H9 (cell line): Measurements from ENCODE around the gene IL17REL. TPM values are rescaled to one million over a fixed set of nuclear protein-coding genes. Genes with fewer than 3 reads are reported as not detected.

Source experiments
- DNase-seq: peaks from one replicate; pipeline ENCODE4 v3.0.0-alpha.2; 2017
- H2AFZ ChIP-seq: one replicate; pipeline ENCODE4 v1.6.1; 2013; ENCODE audit warnings: mild to moderate bottlenecking, low read length, control low read depth, moderate library complexity
- H2AK5ac ChIP-seq: 2 replicates; pipeline ENCODE4 v1.6.1; 2013; ENCODE audit warnings: low read length, control low read depth, mixed read lengths; ENCODE audit not compliant: insufficient read length
- H2BK120ac ChIP-seq: one replicate; pipeline ENCODE4 v1.6.1; 2013; ENCODE audit warnings: low read depth, mild to moderate bottlenecking, low read length, control low read depth, inconsistent platforms; ENCODE audit not compliant: poor library complexity, severe bottlenecking
- H2BK12ac ChIP-seq: 2 replicates; pipeline ENCODE4 v1.6.1; 2013; ENCODE audit warnings: low read length, control low read depth, mixed read lengths, low read depth; ENCODE audit not compliant: insufficient read length
- H2BK15ac ChIP-seq: 2 replicates; pipeline ENCODE4 v1.6.1; 2013; ENCODE audit warnings: low read depth, low read length, control low read depth
- H2BK20ac ChIP-seq: one replicate; pipeline ENCODE4 v1.6.1; 2013; ENCODE audit warnings: low read depth, mild to moderate bottlenecking, low read length, control low read depth, inconsistent platforms; ENCODE audit not compliant: poor library complexity, severe bottlenecking
- H2BK5ac ChIP-seq: 2 replicates; pipeline ENCODE4 v1.6.1; 2013; ENCODE audit warnings: low read length, control low read depth, mixed read lengths; ENCODE audit not compliant: insufficient read length
- H3K14ac ChIP-seq: 2 replicates; pipeline ENCODE4 v1.6.1; 2013; ENCODE audit warnings: low read length, control low read depth; ENCODE audit not compliant: insufficient read depth
- H3K18ac ChIP-seq: 2 replicates; pipeline ENCODE4 v1.6.1; 2013; ENCODE audit warnings: low read depth, mild to moderate bottlenecking, mixed read lengths, low read length, control low read depth; ENCODE audit not compliant: insufficient read length
- H3K23ac ChIP-seq: 2 replicates; pipeline ENCODE4 v1.6.1; 2013; ENCODE audit warnings: low read length, control low read depth, mixed read lengths, low read depth; ENCODE audit not compliant: insufficient read length
- H3K23me2 ChIP-seq: 2 replicates; pipeline ENCODE4 v1.6.1; 2013; ENCODE audit warnings: low read depth, mild to moderate bottlenecking, mixed read lengths, low read length, control low read depth; ENCODE audit not compliant: insufficient read length, poor library complexity, severe bottlenecking
- H3K27ac ChIP-seq: 2 replicates; pipeline ENCODE4 v1.5.1; 2013; ENCODE audit warnings: low read length, control low read depth, mixed read lengths, low read depth; ENCODE audit not compliant: insufficient read length
- H3K27me3 ChIP-seq: 2 replicates; pipeline ENCODE4 v1.6.1; 2013; ENCODE audit warnings: low read length, control low read depth, inconsistent platforms; ENCODE audit not compliant: insufficient read depth
- H3K4ac ChIP-seq: 2 replicates; pipeline ENCODE4 v1.6.1; 2013; ENCODE audit warnings: low read depth, mild to moderate bottlenecking, control low read depth, inconsistent platforms, low read length, moderate library complexity
- H3K4me1 ChIP-seq: 2 replicates; pipeline ENCODE4 v1.6.1; 2013; ENCODE audit warnings: low read length, control low read depth, inconsistent platforms; ENCODE audit not compliant: insufficient read depth
- H3K4me2 ChIP-seq: 2 replicates; pipeline ENCODE4 v1.6.1; 2013; ENCODE audit warnings: low read length, control low read depth, mixed read lengths; ENCODE audit not compliant: insufficient read length, insufficient read depth
- H3K56ac ChIP-seq: 2 replicates; pipeline ENCODE4 v1.6.1; 2013; ENCODE audit warnings: low read depth, mild to moderate bottlenecking, mixed read lengths, low read length, control low read depth; ENCODE audit not compliant: insufficient read length
- H3K79me1 ChIP-seq: 2 replicates; pipeline ENCODE4 v1.6.1; 2013; ENCODE audit warnings: low read depth, mild to moderate bottlenecking, moderate library complexity, low read length, control low read depth, inconsistent platforms; ENCODE audit not compliant: insufficient read depth, poor library complexity, severe bottlenecking
- H3K79me2 ChIP-seq: 2 replicates; pipeline ENCODE4 v1.6.1; 2013; ENCODE audit warnings: low read length, control low read depth, inconsistent platforms; ENCODE audit not compliant: insufficient read depth
- H3K9ac ChIP-seq: 2 replicates; pipeline ENCODE4 v1.6.1; 2013; ENCODE audit warnings: low read length, control low read depth, mixed read lengths; ENCODE audit not compliant: insufficient read length; ENCODE audit errors: extremely low read depth
- H3K9me3 ChIP-seq: one replicate; pipeline ENCODE4 v1.6.1; 2013; ENCODE audit warnings: low read depth, low read length, inconsistent platforms; ENCODE audit not compliant: control insufficient read depth
- H3T11ph ChIP-seq: one replicate; pipeline ENCODE4 v1.6.1; 2013; ENCODE audit warnings: mild to moderate bottlenecking, low read length, control low read depth, inconsistent platforms
- H4K20me1 ChIP-seq: one replicate; pipeline ENCODE4 v1.6.1; 2013; ENCODE audit not compliant: control insufficient read depth, insufficient read length, insufficient read depth
- H4K5ac ChIP-seq: 2 replicates; pipeline ENCODE4 v1.6.1; 2013; ENCODE audit warnings: low read depth, mild to moderate bottlenecking, mixed read lengths, low read length, control low read depth; ENCODE audit not compliant: insufficient read length
- H4K8ac ChIP-seq: replicated peaks from 2 replicates; pipeline ENCODE4 v1.6.1; 2013; ENCODE audit warnings: low read length, control low read depth, mixed read lengths, low read depth; ENCODE audit not compliant: insufficient read length
- H4K91ac ChIP-seq: 2 replicates; pipeline ENCODE4 v1.6.1; 2013; ENCODE audit warnings: low read depth, mild to moderate bottlenecking, moderate library complexity, mixed read lengths, low read length, control low read depth; ENCODE audit not compliant: insufficient read length
- H3K27ac Mint-ChIP-seq, 3 experiments: 2 replicates in 2 of 3; 3 replicates in 1 of 3; pipeline ENCODE4 v1.8.0; 2020 to 2021; ENCODE audit warnings: mixed read lengths in 3 of 3, mild to moderate bottlenecking in 1 of 3, moderate library complexity in 1 of 3
- H3K27me3 Mint-ChIP-seq: 2 replicates; pipeline ENCODE4 v1.8.0; 2021; ENCODE audit warnings: low read depth, mild to moderate bottlenecking, moderate library complexity, mixed read lengths
- H3K36me3 Mint-ChIP-seq, 3 experiments: 2 replicates in 2 of 3; 3 replicates in 1 of 3; pipeline ENCODE4 v1.8.0; 2020 to 2021; ENCODE audit warnings: low read depth in 3 of 3, mixed read lengths in 3 of 3; ENCODE audit not compliant: insufficient read depth in 1 of 3
- H3K4me1 Mint-ChIP-seq, 2 experiments: 2 replicates each; pipeline ENCODE4 v1.8.0; 2020; ENCODE audit warnings: mixed read lengths in 2 of 2
- H3K4me3 Mint-ChIP-seq, 2 experiments: 2 replicates in 1 of 2; 3 replicates in 1 of 2; pipeline ENCODE4 v1.8.0; 2020 to 2021; ENCODE audit warnings: mild to moderate bottlenecking in 2 of 2, mixed read lengths in 2 of 2, moderate library complexity in 1 of 2
- H3K9me3 Mint-ChIP-seq, 2 experiments: 2 replicates in 1 of 2; 3 replicates in 1 of 2; pipeline ENCODE4 v1.8.0; 2020; ENCODE audit warnings: mild to moderate bottlenecking in 2 of 2, mixed read lengths in 2 of 2, moderate library complexity in 1 of 2
- WGBS: extraction: QIAGEN DNeasy Blood & Tissue Kit; methylation state at CpG from one replicate; pipeline ENCODE4 v1.1.7; 2013; ENCODE audit warnings: missing lambda C conversion rate, low lambda C conversion rate, mixed read lengths; ENCODE audit not compliant: insufficient read length; ENCODE audit errors: extremely low coverage; 5-methylcytosine and 5-hydroxymethylcytosine counted together
- total RNA-seq: library from RNA; stranded (reverse); gene quantifications from 2 replicates; pipeline ENCODE4 v1.2.1, GENCODE V29; 2021
- TF ChIP-seq, protein P1 (sequence below): fragments of 200-600 bp; sonication (generic); conservative IDR thresholded peaks from 3 replicates; pipeline ENCODE4 v1.8.0; 2021; ENCODE audit warnings: antibody characterized with exemption, mild to moderate bottlenecking

Gene IL17REL
- total RNA-seq, 1 experiment from 2014 or later: 0.20 TPM

DNA sequence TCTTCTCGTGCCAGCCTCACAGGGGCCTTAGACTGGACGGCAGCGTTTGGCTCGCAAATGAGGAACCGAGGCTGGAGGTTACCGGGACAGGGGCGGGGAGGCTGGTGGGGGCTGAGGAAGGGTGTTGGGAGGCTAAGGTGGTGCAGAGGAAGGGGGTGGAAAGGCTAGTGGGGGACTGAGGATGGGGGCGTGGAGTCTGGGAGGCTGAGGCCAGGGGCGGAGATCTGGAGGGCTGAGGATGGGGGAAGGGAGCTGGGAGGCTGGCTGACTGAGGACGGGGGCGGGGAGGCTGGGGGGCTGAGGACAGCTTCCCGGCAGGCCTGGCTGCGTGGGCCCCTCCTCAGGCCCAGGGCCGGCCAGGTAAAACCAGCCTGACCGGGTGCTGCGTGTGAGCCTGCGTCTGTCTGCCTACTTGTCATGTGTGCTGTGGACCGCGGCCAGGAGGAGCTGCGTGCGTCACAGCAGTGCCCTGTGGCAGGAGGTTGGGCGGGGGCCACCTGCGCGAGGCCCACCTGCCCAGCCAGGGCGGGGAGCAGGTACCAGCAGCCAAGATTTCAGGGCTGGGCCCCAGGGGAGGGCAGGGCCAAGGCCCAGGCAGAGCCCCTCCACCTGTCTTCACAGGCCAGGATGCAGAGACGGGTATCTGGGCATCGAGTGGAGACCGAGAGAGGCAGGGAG, 61.4 kb downstream of the IL17REL start:
- Histone ChIP-seq H3K9me3 (no peaks in the 10 kb centered on the region), H3K4me1 (no peaks in the 10 kb centered on the region), H4K20me1 (no peaks in the 10 kb centered on the region), H3T11ph (no peak overlapping the region), H2AFZ (no peak overlapping the region), H3K4ac (no peak overlapping the region), H3K14ac (no peak overlapping the region; the same call in 1 of the 2 replicates), H4K5ac (no peak overlapping the region), H2BK5ac (no peak overlapping the region), H3K79me2 (no peaks in the 10 kb centered on the region), H3K79me1 (no peaks in the 10 kb centered on the region), H3K4me2 (no peak overlapping the region), H2BK15ac (no peak overlapping the region), H4K91ac (no peak overlapping the region), H3K56ac (no peak overlapping the region), H3K18ac (no peak overlapping the region), H3K9ac (no peak overlapping the region), H3K27me3 (no peaks in the 10 kb centered on the region), H3K27ac (no peak overlapping the region), H2AK5ac (no peak overlapping the region), H4K8ac (no peak overlapping the region), H2BK120ac (no peak overlapping the region), H3K23me2 (no peaks in the 10 kb centered on the region), H3K23ac (no peak overlapping the region), H2BK20ac (no peak overlapping the region), H2BK12ac (no peak overlapping the region)
- TF ChIP-seq, protein P1, sequence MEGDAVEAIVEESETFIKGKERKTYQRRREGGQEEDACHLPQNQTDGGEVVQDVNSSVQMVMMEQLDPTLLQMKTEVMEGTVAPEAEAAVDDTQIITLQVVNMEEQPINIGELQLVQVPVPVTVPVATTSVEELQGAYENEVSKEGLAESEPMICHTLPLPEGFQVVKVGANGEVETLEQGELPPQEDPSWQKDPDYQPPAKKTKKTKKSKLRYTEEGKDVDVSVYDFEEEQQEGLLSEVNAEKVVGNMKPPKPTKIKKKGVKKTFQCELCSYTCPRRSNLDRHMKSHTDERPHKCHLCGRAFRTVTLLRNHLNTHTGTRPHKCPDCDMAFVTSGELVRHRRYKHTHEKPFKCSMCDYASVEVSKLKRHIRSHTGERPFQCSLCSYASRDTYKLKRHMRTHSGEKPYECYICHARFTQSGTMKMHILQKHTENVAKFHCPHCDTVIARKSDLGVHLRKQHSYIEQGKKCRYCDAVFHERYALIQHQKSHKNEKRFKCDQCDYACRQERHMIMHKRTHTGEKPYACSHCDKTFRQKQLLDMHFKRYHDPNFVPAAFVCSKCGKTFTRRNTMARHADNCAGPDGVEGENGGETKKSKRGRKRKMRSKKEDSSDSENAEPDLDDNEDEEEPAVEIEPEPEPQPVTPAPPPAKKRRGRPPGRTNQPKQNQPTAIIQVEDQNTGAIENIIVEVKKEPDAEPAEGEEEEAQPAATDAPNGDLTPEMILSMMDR: no peak
- Mint-ChIP-seq H3K36me3 (no peaks in the 10 kb centered on the region), H3K4me3 (no peak overlapping the region), H3K4me1 (peaks cover 9 to 24% of the 10 kb centered on the region in 2 experiments), H3K27ac (no peak overlapping the region), H3K27me3 (no peaks in the 10 kb centered on the region), H3K9me3 (no peaks in the 10 kb centered on the region)
- DNase-seq: peak; percentile 38
- no CpG with 5 or more reads among the region's 28 CpGs for WGBS
